Measurements from ENCODE around the gene MEGF9.

MEGF9 gene

GRCh38 chr9:120640380-120640779, 73.9 kb downstream of the MEGF9 start:
- H3K36me3 ChIP-seq (ENCODE audit: insufficient read depth), result no peaks in the 10 kb centered on the region
- no peak overlapping the region for H3K4me2 ChIP-seq
- H3K4me1 ChIP-seq (ENCODE audit: low read depth, poor library complexity, severe bottlenecking), result peaks cover 8% of the 10 kb centered on the region
- no peak overlapping the region for H3K9ac ChIP-seq
- TF ChIP-seq, protein P1, sequence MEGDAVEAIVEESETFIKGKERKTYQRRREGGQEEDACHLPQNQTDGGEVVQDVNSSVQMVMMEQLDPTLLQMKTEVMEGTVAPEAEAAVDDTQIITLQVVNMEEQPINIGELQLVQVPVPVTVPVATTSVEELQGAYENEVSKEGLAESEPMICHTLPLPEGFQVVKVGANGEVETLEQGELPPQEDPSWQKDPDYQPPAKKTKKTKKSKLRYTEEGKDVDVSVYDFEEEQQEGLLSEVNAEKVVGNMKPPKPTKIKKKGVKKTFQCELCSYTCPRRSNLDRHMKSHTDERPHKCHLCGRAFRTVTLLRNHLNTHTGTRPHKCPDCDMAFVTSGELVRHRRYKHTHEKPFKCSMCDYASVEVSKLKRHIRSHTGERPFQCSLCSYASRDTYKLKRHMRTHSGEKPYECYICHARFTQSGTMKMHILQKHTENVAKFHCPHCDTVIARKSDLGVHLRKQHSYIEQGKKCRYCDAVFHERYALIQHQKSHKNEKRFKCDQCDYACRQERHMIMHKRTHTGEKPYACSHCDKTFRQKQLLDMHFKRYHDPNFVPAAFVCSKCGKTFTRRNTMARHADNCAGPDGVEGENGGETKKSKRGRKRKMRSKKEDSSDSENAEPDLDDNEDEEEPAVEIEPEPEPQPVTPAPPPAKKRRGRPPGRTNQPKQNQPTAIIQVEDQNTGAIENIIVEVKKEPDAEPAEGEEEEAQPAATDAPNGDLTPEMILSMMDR (conservative IDR thresholded peaks at IDR 0.05; ENCODE audit: low read depth, low read length), result no peak
- H4K20me1 ChIP-seq (ENCODE audit: insufficient read depth), result no peaks in the 10 kb centered on the region
- no peaks in the 10 kb centered on the region for H3K27me3 ChIP-seq (ENCODE audit: insufficient read depth, low read depth)
- H3K79me2 ChIP-seq (ENCODE audit: insufficient read depth, low read depth), result no peaks in the 10 kb centered on the region
- no peak overlapping the region for H3K4me3 ChIP-seq (IDR thresholded peaks at IDR 0.05; ENCODE audit: insufficient read depth, low read depth, low read length)
- no peak overlapping the region for H3K27ac ChIP-seq
- no peak overlapping the region for H2AFZ ChIP-seq (ENCODE audit: low read depth)

DNA sequence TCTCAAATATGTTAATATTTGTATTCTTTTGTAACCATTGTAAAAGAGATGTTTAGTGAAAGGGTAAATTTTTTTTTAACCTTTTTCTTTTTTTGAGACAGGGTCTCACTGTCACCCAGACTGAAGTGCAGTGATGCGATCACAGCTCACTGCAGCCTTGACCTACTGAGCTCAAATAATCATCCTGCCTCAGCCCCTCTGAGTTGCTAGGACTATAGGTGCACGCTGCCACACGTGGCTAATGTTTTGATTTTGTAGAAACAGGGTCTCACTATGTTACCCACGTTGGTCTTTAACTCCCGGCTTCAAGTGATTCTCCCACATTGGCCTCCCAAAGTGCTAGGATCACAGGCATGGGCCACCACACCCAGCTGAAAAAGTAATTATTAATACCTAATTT, 76.4 kb downstream of the MEGF9 start:
- Histone ChIP-seq H3K9ac (no peak overlapping the region), H3K4me1 (ENCODE audit: low read depth, poor library complexity, severe bottlenecking) (peaks cover 8% of the 10 kb centered on the region), H3K27me3 (ENCODE audit: insufficient read depth, low read depth) (no peaks in the 10 kb centered on the region), H3K79me2 (ENCODE audit: insufficient read depth, low read depth) (no peaks in the 10 kb centered on the region), H3K27ac (no peak overlapping the region), H3K36me3 (ENCODE audit: insufficient read depth) (no peaks in the 10 kb centered on the region), H3K4me3 (IDR thresholded peaks at IDR 0.05; ENCODE audit: insufficient read depth, low read depth, low read length) (no peak overlapping the region), H4K20me1 (ENCODE audit: insufficient read depth) (no peaks in the 10 kb centered on the region), H3K4me2 (no peak overlapping the region), H2AFZ (ENCODE audit: low read depth) (no peak overlapping the region)
- TF ChIP-seq, protein P1 (conservative IDR thresholded peaks at IDR 0.05; ENCODE audit: low read depth, low read length), result no peak

DNA sequence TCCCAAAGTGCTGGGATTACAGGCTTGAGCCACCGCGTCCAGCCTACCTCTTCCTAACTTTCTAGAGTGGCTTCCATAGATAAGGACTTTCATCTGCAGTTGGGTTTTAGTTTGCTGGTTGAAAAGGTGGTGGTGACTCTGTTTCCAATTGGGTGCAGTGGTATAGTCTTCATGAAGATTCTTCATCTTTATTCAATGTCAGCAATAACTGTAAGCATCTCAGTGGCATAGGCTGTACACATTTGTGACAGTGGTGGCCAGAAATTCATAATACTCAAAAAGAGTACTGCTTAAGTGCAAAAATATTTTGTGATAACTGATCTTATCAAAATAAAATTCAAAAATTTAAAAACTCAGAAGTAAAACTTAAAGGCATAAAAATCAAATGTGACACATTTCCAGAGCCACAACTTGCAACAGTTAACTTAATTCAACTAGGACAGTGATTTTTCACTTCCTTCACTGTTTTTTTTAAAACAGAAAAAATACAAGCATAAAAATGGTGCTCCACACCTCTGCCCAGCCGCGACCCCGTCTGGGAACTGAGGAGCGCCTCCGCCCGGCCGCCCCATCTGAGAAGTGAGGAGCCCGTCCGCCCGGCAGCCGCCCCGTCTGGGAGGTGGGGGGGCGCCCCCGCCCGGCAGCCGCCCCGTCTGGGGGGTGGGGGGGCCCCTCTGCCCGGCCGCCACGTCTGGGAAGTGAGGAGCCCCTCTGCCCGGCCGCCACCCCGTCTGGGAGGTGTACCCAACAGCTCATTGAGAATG, 77.9 kb downstream of the MEGF9 start:
- Histone ChIP-seq H3K9ac (no peak overlapping the region), H3K27ac (no peak overlapping the region), H3K4me2 (no peak overlapping the region), H3K79me2 (ENCODE audit: insufficient read depth, low read depth) (no peaks in the 10 kb centered on the region), H3K4me3 (IDR thresholded peaks at IDR 0.05; ENCODE audit: insufficient read depth, low read depth, low read length) (no peak overlapping the region), H3K27me3 (ENCODE audit: insufficient read depth, low read depth) (no peaks in the 10 kb centered on the region), H2AFZ (ENCODE audit: low read depth) (no peak overlapping the region), H3K36me3 (ENCODE audit: insufficient read depth) (no peaks in the 10 kb centered on the region), H4K20me1 (ENCODE audit: insufficient read depth) (no peaks in the 10 kb centered on the region), H3K4me1 (ENCODE audit: low read depth, poor library complexity, severe bottlenecking) (no peaks in the 10 kb centered on the region)
- TF ChIP-seq, protein P1 (conservative IDR thresholded peaks at IDR 0.05; ENCODE audit: low read depth, low read length), result no peak

DNA sequence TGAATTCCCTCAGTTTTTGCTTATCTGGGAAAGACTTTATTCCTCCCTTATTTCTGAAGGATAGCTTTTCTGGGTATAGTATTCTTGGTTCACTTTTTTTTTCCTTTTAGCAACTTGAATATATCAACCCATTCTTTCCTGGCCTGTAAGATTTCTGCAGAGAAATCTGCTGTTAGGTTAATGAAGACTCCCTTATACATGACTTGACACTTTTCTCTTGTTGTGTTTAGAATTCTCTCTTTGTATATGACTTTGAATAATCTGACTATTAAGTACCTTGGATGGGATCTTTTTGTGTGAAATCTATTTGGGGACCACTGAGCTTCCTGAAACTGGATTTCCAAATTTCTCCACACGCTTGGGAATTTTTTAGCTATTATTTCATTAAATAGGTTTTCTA, 79.3 kb downstream of the MEGF9 start:
- H3K79me2 ChIP-seq (ENCODE audit: insufficient read depth, low read depth), result no peaks in the 10 kb centered on the region
- H2AFZ ChIP-seq (ENCODE audit: low read depth), result no peak overlapping the region
- H3K27ac ChIP-seq, result no peak overlapping the region
- no peak overlapping the region for H3K4me3 ChIP-seq (IDR thresholded peaks at IDR 0.05; ENCODE audit: insufficient read depth, low read depth, low read length)
- H4K20me1 ChIP-seq (ENCODE audit: insufficient read depth), result no peaks in the 10 kb centered on the region
- TF ChIP-seq, protein P1 (conservative IDR thresholded peaks at IDR 0.05; ENCODE audit: low read depth, low read length), result no peak
- no peaks in the 10 kb centered on the region for H3K36me3 ChIP-seq (ENCODE audit: insufficient read depth)
- H3K27me3 ChIP-seq (ENCODE audit: insufficient read depth, low read depth), result no peaks in the 10 kb centered on the region
- no peaks in the 10 kb centered on the region for H3K4me1 ChIP-seq (ENCODE audit: low read depth, poor library complexity, severe bottlenecking)
- H3K4me2 ChIP-seq, result no peak overlapping the region
- no peak overlapping the region for H3K9ac ChIP-seq
